Hematopoietic multipotent progenitor cell treated with erythropoietin and hydrocortisone succinate and interleukin-3 and kit ligand, for 15 days (in vitro differentiated cells): ENCODE results near the gene AP1M1.
"Not testable (repeated sequence)": the region's sequence is repeated elsewhere in the genome, so short reads cannot be mapped to it uniquely, and the experiment has no call there.

Experiments used
- DNase-seq: peaks from one replicate; pipeline ENCODE4 v3.0.0-alpha.2; 2015; ENCODE audit warnings: low spot score

AP1M1 gene

DNA sequence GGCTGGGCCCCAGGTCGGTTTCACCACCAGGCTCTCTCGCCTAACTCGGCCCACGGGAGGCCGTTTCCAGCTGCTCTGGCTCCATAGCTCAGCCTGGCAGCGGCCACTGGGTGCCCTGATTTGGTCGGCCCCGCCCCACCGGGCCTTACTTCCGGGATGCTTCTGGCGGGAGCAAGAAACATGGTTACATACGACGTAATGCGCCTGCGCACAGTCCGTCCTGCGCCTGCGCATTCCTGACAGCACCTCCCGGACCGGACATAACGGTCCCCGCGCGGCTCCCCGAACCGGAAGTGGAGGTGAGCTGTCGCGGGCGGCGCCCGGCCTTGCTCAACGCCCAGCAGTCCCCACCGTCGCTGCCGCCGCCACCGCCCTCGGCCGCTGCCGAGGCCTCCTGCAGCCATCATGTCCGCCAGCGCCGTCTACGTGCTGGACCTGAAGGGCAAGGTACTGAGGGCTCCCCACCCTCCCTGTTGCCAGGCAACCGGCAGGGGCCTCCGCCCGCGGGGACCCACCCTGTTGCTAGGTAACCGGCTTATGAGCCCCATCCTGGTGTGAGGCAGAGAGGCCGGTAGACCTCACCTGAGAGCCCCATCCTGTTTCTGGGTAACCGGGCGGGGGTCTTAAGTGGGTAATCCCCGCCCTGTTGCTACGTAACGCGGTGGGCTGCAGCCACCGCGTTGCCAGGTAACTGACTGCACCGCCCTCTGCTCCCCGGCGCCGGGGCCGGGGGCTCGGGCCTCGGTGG lies at the start of gene AP1M1:
Gene AP1M1, plus strand, starts transcription at position 290 of the 748 bp plus-strand sequence. Its CDS starts 116 bp downstream, at position 406.
- DNase-seq, result peak; percentile 97

DNA sequence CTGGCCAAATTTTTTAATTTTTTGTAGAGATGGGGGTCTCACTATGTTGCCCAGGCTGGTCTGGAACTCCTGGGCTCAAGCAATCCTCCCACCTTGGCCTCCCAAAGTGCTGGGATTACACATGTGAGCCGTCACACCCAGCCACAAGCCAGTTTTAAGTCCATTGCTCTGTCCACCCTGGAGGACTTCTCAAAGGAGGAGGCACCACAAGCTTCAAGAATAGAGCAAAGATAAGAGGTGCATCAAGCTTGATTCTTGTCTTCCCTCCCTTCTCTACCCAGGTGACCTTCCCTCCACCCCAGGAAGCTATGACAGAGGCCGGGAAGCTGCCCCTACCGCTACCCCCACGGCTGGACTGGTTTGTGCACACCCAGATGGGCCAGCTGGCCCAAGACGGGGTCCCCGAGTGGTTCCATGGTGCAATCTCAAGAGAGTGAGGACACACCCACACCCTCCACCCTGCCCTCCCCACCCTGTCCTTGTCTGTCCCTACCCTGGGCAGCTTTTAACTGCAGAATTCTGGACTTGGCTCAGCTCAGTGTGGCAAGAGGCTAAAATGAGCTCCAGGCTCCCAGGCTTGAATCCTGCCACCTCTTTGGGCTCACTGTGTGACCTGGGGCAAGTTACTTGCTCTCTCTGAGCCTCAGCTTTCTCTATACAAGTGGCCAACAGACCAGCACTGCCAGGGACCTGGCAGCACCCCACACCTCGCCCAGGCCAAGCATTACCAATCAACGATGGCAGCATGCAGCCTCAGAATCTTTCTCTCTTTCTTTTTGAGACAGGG lies 49.1 kb upstream of the AP1M1 start:
- DNase-seq, result no peak

- peak; percentile 47 for DNase-seq
Measured at GRCh38 chr19:16153582-16154336, 44.0 kb upstream of the AP1M1 start.

- DNase-seq, result no peak
Measured at GRCh38 chr19:16154557-16154956, 43.2 kb upstream of the AP1M1 start.

DNA sequence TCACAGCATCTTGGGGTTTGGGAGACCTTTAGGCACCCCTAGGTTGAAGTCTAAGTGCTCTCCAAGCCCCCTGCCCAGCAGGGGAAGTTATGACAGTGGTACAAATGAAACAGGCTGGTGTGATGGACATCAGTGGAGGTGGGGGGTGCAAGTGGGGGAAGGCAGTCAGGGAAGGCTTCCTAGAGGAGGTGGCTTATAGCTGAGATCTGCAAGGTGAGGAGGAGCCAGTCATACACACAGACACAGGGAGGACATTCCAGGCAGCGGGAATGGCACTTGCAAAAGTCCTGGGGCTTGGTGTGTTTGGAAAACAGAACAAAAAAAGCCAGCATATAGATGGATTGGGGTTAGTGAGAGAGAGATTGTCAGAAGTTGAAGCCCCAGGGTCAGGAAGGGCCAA lies 42.6 kb upstream of the AP1M1 start:
- no peak for DNase-seq

DNA sequence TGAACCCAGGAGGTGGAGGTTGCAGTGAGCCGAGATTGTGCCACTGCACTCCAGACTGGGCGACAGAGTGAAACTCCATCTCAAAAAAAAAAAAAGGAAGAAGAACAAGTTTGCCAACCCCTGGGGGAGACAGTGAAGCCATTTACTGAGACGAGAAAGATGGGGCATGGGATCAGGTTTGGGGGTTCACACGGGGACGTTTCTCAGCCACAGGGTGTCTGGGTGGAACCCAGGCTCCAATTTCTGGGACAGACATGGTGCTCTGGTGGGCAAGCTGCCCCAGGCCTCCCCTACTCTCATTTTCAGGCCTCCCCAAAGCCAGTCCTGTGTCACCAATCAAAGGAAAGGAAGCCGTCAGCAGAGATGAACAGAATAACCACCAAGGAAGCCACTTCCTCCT lies 40.8 kb upstream of the AP1M1 start:
- DNase-seq, result no peak

DNA sequence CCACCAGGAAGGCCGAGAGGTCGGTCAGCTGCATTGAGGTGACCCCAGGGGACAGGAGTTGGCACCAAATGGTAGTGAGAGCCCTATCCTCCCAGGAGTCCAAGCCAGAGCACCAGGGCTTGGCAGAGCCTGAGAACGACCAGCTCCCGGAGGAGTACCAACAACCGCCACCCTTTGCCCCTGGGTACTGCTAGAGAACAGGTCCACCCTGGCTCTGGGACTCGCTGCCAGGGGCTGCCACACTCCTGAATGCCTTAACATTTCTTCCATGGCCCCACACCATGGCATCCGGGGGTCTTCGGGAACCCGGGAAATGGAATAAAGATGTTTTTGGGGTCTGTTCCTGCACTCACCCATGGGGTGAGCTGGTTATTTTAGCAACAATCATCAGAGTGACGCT lies 40.1 kb upstream of the AP1M1 start:
- DNase-seq, result no peak

GRCh38 chr19:16159655-16160054 lies 38.1 kb upstream of the AP1M1 start:
- DNase-seq, result no peak

GRCh38 chr19:16160445-16160942 lies 37.2 kb upstream of the AP1M1 start:
- no peak for DNase-seq

GRCh38 chr19:16160943-16161560 lies 36.7 kb upstream of the AP1M1 start:
- no peak for DNase-seq

DNA sequence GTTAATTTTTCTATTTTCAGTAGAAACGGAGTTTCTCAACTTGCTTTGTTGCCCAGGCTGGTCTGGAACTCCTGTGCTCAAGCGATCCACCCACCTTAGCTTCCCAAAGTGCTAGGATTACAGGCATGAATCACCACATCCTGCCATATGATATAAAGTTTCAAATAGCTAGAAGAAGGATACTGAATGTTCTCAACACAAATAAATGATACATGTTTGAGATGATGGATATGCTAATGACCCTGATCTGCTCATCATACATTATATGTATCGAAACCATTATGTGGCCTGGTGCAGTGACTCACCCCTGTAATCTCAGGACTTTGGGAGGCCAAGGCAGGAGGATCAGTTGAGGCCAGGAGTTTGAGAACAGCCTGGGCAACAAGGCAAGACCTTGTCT lies 35.9 kb upstream of the AP1M1 start:
- no peak for DNase-seq

DNA sequence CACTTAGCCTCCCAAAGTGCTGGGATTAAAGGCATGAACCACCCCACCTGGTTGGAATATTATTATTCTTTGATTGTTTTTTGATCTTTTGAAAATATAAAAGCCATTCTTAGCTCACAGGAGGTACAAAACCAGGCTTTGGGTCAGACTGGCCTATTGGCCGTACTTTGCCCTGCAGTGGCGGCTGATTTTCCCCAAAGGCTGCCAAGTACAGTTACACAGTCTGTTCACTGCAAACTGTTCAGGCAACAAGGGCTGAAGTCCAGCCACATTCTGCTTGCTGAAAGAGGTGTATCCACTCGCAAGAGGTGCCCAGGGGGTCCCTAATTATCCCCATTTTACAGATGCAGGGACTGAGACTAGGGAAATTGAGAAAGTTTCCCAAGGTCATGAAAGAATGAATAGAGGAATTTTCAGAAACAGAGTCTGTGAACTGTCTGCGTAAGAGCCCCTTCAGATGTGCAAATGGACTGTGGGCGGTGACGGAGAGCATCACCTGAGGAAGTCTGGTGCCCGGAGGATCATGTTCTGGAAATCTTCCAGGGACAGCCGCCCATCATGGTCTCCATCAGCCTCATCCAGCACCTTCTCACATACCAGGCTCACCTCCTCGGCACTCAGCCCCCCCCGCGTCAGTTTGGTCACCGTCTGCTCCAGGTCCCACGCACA lies 33.4 kb upstream of the AP1M1 start:
- no peak for DNase-seq

GRCh38 chr19:16166417-16166816 lies 31.3 kb upstream of the AP1M1 start:
- DNase-seq, result no peak

DNA sequence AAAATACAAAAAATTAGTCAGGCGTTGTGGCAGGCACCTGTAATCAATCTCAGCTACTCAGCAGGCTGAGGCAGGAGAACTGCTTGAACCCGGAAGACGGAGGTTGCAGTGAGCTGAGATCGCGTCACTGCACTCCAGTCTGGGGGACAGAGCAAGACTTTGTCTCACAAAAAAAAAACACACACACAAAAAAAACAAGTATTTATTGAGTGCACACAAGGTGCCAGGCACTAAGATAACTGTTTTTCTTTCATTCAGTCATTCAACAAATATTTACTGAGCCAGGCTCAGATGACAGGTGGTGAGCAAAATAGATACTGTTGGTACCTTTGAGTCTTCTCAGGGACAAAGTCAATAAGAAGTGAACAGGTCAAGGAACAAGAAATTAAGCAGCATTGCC lies 30.7 kb upstream of the AP1M1 start:
- DNase-seq, result no peak

GRCh38 chr19:16168465-16169081 lies 29.1 kb upstream of the AP1M1 start:
- no peak for DNase-seq

DNA sequence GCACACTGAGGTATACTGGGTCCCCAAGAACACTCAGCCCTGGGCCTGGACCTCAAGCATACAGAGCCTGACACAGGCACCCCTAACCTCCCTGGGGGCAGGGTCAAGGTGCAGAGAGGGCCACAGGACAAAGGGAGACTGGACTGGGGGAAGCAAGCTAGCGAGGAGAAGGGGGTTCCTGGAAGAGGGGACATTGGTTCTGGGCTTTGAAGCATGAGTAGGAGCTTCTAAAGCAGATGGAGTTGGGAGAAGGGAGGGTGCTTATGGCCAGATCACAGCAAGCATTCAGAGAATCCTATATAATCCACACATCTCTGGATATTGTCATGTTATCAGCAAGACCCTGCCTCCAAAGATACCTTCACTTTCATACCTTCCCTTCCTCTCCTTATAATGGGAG lies 27.6 kb upstream of the AP1M1 start:
- no peak for DNase-seq

DNA sequence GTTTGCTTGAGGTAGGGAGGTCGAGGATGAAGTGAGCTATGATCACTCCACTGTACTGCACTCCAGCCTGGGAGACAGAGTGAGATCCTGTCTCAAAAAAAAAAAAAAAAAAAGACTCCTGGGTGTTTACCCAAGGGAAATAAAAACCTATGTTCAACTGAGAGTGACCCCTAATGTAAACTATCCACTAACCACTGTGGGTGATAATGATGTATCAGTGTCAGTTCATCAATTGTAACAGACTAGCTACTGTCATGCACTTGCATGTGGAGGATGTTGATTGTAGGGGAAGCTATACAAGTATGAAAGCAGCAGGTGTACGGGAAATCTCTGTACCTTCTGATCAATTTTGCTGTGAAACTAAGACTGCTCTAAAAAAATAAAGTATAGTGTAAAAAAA lies 21.8 kb upstream of the AP1M1 start:
- no peak for DNase-seq

DNA sequence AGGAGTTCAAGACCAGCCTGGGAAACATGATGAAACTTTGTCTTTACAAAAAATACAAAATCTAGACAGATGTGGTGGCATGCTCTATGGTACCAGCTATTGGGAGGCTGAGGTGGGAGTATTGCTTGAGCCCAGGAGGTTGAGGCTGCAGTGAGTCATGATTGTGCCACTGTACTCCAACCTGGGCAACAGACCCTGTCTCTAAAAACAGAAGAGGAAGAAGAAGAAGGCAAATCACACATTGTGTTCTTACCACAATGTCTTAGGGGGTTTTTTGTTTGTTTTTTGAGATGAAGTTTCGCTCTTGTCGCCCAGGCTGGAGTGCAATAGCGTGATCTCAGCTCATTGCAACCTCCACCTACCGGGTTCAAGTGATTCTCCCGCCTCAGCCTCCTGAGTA lies 18.8 kb upstream of the AP1M1 start:
- not testable (repeated sequence) for DNase-seq

GRCh38 chr19:16180611-16181010 lies 17.1 kb upstream of the AP1M1 start:
- no peak for DNase-seq

DNA sequence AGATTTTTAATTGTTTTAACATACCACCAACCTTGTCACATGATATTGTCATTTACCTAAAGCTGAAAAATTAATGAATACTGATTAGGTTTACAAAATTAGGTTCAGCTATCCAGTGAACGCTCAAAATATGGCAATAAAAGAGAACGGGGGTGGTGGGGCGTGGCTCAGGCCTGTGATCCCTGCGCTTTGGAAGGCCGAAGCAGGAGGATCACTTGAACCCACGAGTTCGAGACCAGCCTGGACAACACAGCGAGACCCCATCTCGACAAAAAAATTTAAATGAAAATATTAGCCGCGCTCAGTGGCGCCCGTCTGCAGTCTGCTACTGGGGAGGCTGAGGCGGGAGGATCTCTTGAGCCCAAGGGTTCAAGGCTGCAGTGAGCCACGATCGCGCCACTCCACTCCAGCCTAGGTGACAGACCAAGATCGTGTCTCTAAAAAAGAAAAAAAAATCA lies 13.0 kb upstream of the AP1M1 start:
- no peak for DNase-seq
